Glutamatergic neuron (in vitro differentiated cells): Measurements from ENCODE around the gene ELP4. TPM values are rescaled to one million over a fixed set of nuclear protein-coding genes. Genes with fewer than 3 reads are reported as not detected.
A peak's percentile ranks its signal among the peaks of the same experiment; 100 is the strongest.

ENCODE experiments used
- DNase-seq: peaks from one replicate; pipeline ENCODE4 v3.0.0; 2022
- H3K27ac Mint-ChIP-seq: one replicate; pipeline ENCODE4 v1.8.0; 2020; ENCODE audit warnings: mild to moderate bottlenecking, mixed read lengths, inconsistent platforms; ENCODE audit not compliant: unreplicated experiment
- H3K27me3 Mint-ChIP-seq: one replicate; pipeline ENCODE4 v1.8.0; 2020; ENCODE audit warnings: mild to moderate bottlenecking, moderate library complexity, mixed read lengths, inconsistent platforms; ENCODE audit not compliant: unreplicated experiment
- H3K36me3 Mint-ChIP-seq: one replicate; pipeline ENCODE4 v1.8.0; 2020; ENCODE audit warnings: mild to moderate bottlenecking, mixed read lengths, inconsistent platforms; ENCODE audit not compliant: unreplicated experiment
- H3K4me1 Mint-ChIP-seq: one replicate; pipeline ENCODE4 v1.8.0; 2020; ENCODE audit warnings: mild to moderate bottlenecking, low read depth, mixed read lengths, inconsistent platforms; ENCODE audit not compliant: unreplicated experiment
- H3K4me3 Mint-ChIP-seq: one replicate; pipeline ENCODE4 v1.8.0; 2020; ENCODE audit warnings: mild to moderate bottlenecking, mixed read lengths, inconsistent platforms; ENCODE audit not compliant: unreplicated experiment
- H3K9me3 Mint-ChIP-seq: one replicate; pipeline ENCODE4 v1.8.0; 2020; ENCODE audit warnings: mild to moderate bottlenecking, moderate library complexity, mixed read lengths, inconsistent platforms; ENCODE audit not compliant: unreplicated experiment
- total RNA-seq: library from RNA; stranded (reverse); fragmentation: NEBNext Ultra II Directional; extraction: Animal tissue kit (Norgen Biotek cat#: 25700); gene quantifications from one replicate; pipeline ENCODE4 v1.2.1, GENCODE V29; 2021; ENCODE audit not compliant: unreplicated experiment
- TF ChIP-seq, protein P1 (sequence below): fragments of 200-600 bp; sonication (generic); IDR thresholded peaks from one replicate; pipeline ENCODE4 v1.5.0; 2021; ENCODE audit not compliant: partially characterized antibody, unreplicated experiment

The ELP4 gene
- total RNA-seq, 1 donor from 2014 or later: 9.9 TPM

GRCh38 chr11:31822175-31822926 lies 312.8 kb downstream of the ELP4 start:
- DNase-seq: no peak
- TF ChIP-seq, protein P1, sequence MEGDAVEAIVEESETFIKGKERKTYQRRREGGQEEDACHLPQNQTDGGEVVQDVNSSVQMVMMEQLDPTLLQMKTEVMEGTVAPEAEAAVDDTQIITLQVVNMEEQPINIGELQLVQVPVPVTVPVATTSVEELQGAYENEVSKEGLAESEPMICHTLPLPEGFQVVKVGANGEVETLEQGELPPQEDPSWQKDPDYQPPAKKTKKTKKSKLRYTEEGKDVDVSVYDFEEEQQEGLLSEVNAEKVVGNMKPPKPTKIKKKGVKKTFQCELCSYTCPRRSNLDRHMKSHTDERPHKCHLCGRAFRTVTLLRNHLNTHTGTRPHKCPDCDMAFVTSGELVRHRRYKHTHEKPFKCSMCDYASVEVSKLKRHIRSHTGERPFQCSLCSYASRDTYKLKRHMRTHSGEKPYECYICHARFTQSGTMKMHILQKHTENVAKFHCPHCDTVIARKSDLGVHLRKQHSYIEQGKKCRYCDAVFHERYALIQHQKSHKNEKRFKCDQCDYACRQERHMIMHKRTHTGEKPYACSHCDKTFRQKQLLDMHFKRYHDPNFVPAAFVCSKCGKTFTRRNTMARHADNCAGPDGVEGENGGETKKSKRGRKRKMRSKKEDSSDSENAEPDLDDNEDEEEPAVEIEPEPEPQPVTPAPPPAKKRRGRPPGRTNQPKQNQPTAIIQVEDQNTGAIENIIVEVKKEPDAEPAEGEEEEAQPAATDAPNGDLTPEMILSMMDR: no peak
- no peak overlapping the region for H3K4me3 Mint-ChIP-seq
- peaks cover 20% of the 10 kb centered on the region for H3K4me1 Mint-ChIP-seq
- H3K9me3 Mint-ChIP-seq: peaks cover 7% of the 10 kb centered on the region
- H3K27ac Mint-ChIP-seq: no peak overlapping the region
- peaks cover 31% of the 10 kb centered on the region for H3K27me3 Mint-ChIP-seq
- peaks cover 9% of the 10 kb centered on the region for H3K36me3 Mint-ChIP-seq

GRCh38 chr11:31822927-31823643 lies 313.5 kb downstream of the ELP4 start:
- TF ChIP-seq, protein P1: no peak
- peaks cover 7% of the 10 kb centered on the region for H3K9me3 Mint-ChIP-seq
- H3K4me3 Mint-ChIP-seq: no peak overlapping the region
- DNase-seq: no peak
- no peak overlapping the region for H3K27ac Mint-ChIP-seq
- peaks cover 9% of the 10 kb centered on the region for H3K36me3 Mint-ChIP-seq
- peaks cover 27% of the 10 kb centered on the region for H3K4me1 Mint-ChIP-seq
- peaks cover 36% of the 10 kb centered on the region for H3K27me3 Mint-ChIP-seq

- Mint-ChIP-seq H3K4me1 (peaks cover 26% of the 10 kb centered on the region), H3K9me3 (peaks cover 7% of the 10 kb centered on the region), H3K36me3 (peaks cover 9% of the 10 kb centered on the region), H3K4me3 (no peak overlapping the region), H3K27me3 (peaks cover 34% of the 10 kb centered on the region), H3K27ac (no peak overlapping the region)
- TF ChIP-seq, protein P1: no peak
- no peak for DNase-seq
Observed at GRCh38 chr11:31823644-31824331, 314.2 kb downstream of the ELP4 start.

GRCh38 chr11:31824332-31824878 lies 314.8 kb downstream of the ELP4 start:
- Mint-ChIP-seq H3K36me3 (peaks cover 9% of the 10 kb centered on the region), H3K9me3 (peaks cover 7% of the 10 kb centered on the region), H3K4me1 (peaks cover 26% of the 10 kb centered on the region), H3K4me3 (peak overlapping the region; percentile 61), H3K27ac (no peak overlapping the region), H3K27me3 (peaks cover 34% of the 10 kb centered on the region)
- no peak for DNase-seq
- TF ChIP-seq, protein P1: no peak
